Gastroesophageal sphincter (tissue), 3 donors: ENCODE data around the gene SPTB.

ENCODE experiments used
- EP300 ChIP-seq: sonication (generic); formaldehyde crosslinking; IDR thresholded peaks from one replicate; pipeline ENCODE4 v1.6.1; 2017; ENCODE audit warnings: antibody characterized with exemption, mild to moderate bottlenecking
- POLR2A ChIP-seq, 2 donors: fragments of 450-650 bp; IDR thresholded peaks; one replicate each; pipeline ENCODE4 v1.6.1; 2017; ENCODE audit warnings: antibody characterized with exemption in 2 of 2, mild to moderate bottlenecking in 2 of 2, moderate library complexity in 1 of 2
- POLR2AphosphoS5 ChIP-seq: sonication (generic); formaldehyde crosslinking; IDR thresholded peaks from one replicate; pipeline ENCODE4 v1.6.1; 2017; ENCODE audit warnings: antibody characterized with exemption
- TF ChIP-seq, protein P1 (sequence below), 4 experiments: fragments of 200-600 bp in 2 of 4; fragments of 450-650 bp in 2 of 4; sonication (generic) in 1 of 4; IDR thresholded peaks; one replicate each; pipeline ENCODE4 v1.5.1; 2017 to 2019; ENCODE audit warnings: antibody characterized with exemption in 4 of 4, mild to moderate bottlenecking in 2 of 4, moderate library complexity in 2 of 4

DNA sequence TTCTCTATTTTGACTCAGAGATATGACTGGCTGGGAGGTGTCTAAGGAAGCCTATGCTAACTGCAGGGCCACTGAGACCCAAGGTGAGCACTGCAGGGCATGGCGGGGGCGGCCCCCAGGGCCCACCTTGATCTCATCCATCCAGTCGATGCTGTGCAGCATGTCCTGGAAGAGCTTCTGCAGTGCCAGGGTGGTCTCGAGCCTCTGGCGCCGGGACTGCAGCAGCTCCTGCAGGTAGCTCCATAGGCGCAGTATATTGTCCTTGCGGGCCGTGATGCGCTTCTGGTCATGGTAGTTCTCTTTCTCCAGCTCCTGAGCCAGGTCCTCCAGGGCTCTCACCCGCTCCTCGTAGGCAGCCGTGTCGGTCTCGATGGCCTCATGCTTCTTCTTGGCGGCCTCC lies 84.5 kb downstream of the SPTB start:
- TF ChIP-seq, protein P1, sequence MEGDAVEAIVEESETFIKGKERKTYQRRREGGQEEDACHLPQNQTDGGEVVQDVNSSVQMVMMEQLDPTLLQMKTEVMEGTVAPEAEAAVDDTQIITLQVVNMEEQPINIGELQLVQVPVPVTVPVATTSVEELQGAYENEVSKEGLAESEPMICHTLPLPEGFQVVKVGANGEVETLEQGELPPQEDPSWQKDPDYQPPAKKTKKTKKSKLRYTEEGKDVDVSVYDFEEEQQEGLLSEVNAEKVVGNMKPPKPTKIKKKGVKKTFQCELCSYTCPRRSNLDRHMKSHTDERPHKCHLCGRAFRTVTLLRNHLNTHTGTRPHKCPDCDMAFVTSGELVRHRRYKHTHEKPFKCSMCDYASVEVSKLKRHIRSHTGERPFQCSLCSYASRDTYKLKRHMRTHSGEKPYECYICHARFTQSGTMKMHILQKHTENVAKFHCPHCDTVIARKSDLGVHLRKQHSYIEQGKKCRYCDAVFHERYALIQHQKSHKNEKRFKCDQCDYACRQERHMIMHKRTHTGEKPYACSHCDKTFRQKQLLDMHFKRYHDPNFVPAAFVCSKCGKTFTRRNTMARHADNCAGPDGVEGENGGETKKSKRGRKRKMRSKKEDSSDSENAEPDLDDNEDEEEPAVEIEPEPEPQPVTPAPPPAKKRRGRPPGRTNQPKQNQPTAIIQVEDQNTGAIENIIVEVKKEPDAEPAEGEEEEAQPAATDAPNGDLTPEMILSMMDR (IDR thresholded peaks at IDR 0.05), result no peak
- no peak for TF ChIP-seq POLR2A (IDR thresholded peaks at IDR 0.05)
- no peak for TF ChIP-seq EP300
- TF ChIP-seq POLR2AphosphoS5, result no peak
